CD14-positive monocyte (primary cell): ENCODE data around the gene DGCR6L. TPM values are rescaled to one million over a fixed set of nuclear protein-coding genes. Genes with fewer than 3 reads are reported as not detected.
"Not testable (repeated sequence)": the region's sequence is repeated elsewhere in the genome, so short reads cannot be mapped to it uniquely, and the experiment has no call there.

Experiments used
- DNase-seq, 3 donors: peaks; one replicate each; pipeline ENCODE4 v3.0.0-alpha.2; 2011 to 2022
- H2AFZ ChIP-seq: 2 replicates; pipeline ENCODE4 v1.6.0; 2012; ENCODE audit warnings: mild to moderate bottlenecking, low read depth, low read length, inconsistent platforms; ENCODE audit not compliant: insufficient read depth, poor library complexity, severe bottlenecking
- H3K27ac ChIP-seq, 2 donors: 1 replicate in 1 of 2; 2 replicates in 1 of 2; pipeline ENCODE4 v1.5.1; 2012 to 2013; ENCODE audit warnings: low read length in 2 of 2, control low read depth in 1 of 2, inconsistent platforms in 1 of 2, low read depth in 1 of 2, mild to moderate bottlenecking in 1 of 2
- H3K27me3 ChIP-seq, 2 donors: one replicate each; pipeline versions ENCODE4 v1.6.0 to v1.6.1; 2011 to 2013; ENCODE audit warnings: low read length in 2 of 2; ENCODE audit not compliant: control insufficient read depth in 2 of 2, insufficient read depth in 2 of 2
- H3K36me3 ChIP-seq, 2 donors: replicated peaks in 1 of 2; 1 replicate in 1 of 2; 2 replicates in 1 of 2; pipeline versions ENCODE4 v1.5.1 to v1.6.1; 2012 to 2013; ENCODE audit warnings: low read length in 2 of 2, control low read depth in 1 of 2, inconsistent platforms in 1 of 2, mild to moderate bottlenecking in 1 of 2; ENCODE audit not compliant: insufficient read depth in 2 of 2, control insufficient read depth in 1 of 2
- H3K4me1 ChIP-seq, 2 donors: 1 replicate in 1 of 2; 2 replicates in 1 of 2; pipeline versions ENCODE4 v1.5.1 to v1.6.1; 2012 to 2013; ENCODE audit warnings: low read length in 2 of 2, control low read depth in 1 of 2, inconsistent platforms in 1 of 2, mild to moderate bottlenecking in 1 of 2, moderate library complexity in 1 of 2; ENCODE audit not compliant: insufficient read depth in 2 of 2, control insufficient read depth in 1 of 2
- H3K4me2 ChIP-seq: replicated peaks from 2 replicates; pipeline ENCODE3; 2012; ENCODE audit warnings: low read length, moderate library complexity, mild to moderate bottlenecking; ENCODE audit not compliant: poor library complexity, severe bottlenecking; ENCODE audit errors: extremely low read depth
- H3K4me3 ChIP-seq, 3 experiments: fragments of 200-600 bp in 1 of 3; sonication (generic) in 1 of 3; replicated peaks in 1 of 3; 1 replicate in 2 of 3; 2 replicates in 1 of 3; pipeline ENCODE4 v1.5.1; 2011 to 2013; ENCODE audit warnings: low read length in 3 of 3, mild to moderate bottlenecking in 3 of 3, control low read depth in 2 of 3, low read depth in 2 of 3, inconsistent platforms in 1 of 3, moderate library complexity in 1 of 3
- H3K79me2 ChIP-seq: 2 replicates; pipeline ENCODE4 v1.6.0; 2012; ENCODE audit warnings: mild to moderate bottlenecking, control low read depth, inconsistent platforms, low read length, moderate library complexity; ENCODE audit not compliant: insufficient read depth
- H3K9ac ChIP-seq: 2 replicates; pipeline ENCODE4 v1.6.0; 2017; ENCODE audit warnings: low read length, mild to moderate bottlenecking; ENCODE audit not compliant: insufficient read depth, poor library complexity, severe bottlenecking
- H3K9me3 ChIP-seq, 2 donors: replicated peaks in 1 of 2; 1 replicate in 1 of 2; 2 replicates in 1 of 2; pipeline versions ENCODE4 v1.5.1 to v1.6.1; 2012 to 2013; ENCODE audit warnings: low read length in 2 of 2, control low read depth in 1 of 2; ENCODE audit not compliant: control insufficient read depth in 1 of 2, insufficient read depth in 1 of 2
- H4K20me1 ChIP-seq: 2 replicates; pipeline ENCODE4 v1.6.0; 2012; ENCODE audit warnings: mild to moderate bottlenecking, low read length, control low read depth, moderate library complexity; ENCODE audit not compliant: insufficient read depth
- H3K27ac Mint-ChIP-seq, 7 donors: one replicate each; pipeline ENCODE4 v1.8.0; 2020; ENCODE audit warnings: mild to moderate bottlenecking in 7 of 7, mixed read lengths in 7 of 7, moderate library complexity in 6 of 7, inconsistent platforms in 2 of 7
- H3K27me3 Mint-ChIP-seq, 3 donors: one replicate each; pipeline ENCODE4 v1.8.0; 2021 to 2022; ENCODE audit warnings: low read depth in 3 of 3, mild to moderate bottlenecking in 3 of 3, mixed read lengths in 3 of 3, moderate library complexity in 3 of 3, inconsistent platforms in 1 of 3
- H3K36me3 Mint-ChIP-seq, 2 donors: one replicate each; pipeline ENCODE4 v1.8.0; 2020; ENCODE audit warnings: mixed read lengths in 2 of 2, inconsistent platforms in 1 of 2, mild to moderate bottlenecking in 1 of 2
- H3K4me1 Mint-ChIP-seq: one replicate; pipeline ENCODE4 v1.8.0; 2020; ENCODE audit warnings: mild to moderate bottlenecking, mixed read lengths
- H3K4me3 Mint-ChIP-seq, 2 donors: one replicate each; pipeline ENCODE4 v1.8.0; 2020; ENCODE audit warnings: mild to moderate bottlenecking in 2 of 2, mixed read lengths in 2 of 2, moderate library complexity in 1 of 2
- H3K9me3 Mint-ChIP-seq, 7 donors: one replicate each; pipeline ENCODE4 v1.8.0; 2020 to 2022; ENCODE audit warnings: mixed read lengths in 7 of 7, mild to moderate bottlenecking in 6 of 7, moderate library complexity in 6 of 7, inconsistent platforms in 2 of 7
- WGBS: methylation state at CpG from one replicate; pipeline ENCODE4 v1.1.5; 2013; ENCODE audit warnings: missing lambda C conversion rate; ENCODE audit not compliant: insufficient coverage; 5-methylcytosine and 5-hydroxymethylcytosine counted together
- intact Hi-C, 2 donors: fragments of 100-400 bp; cut with micrococcal nuclease; formaldehyde crosslinking; loops; one replicate each; pipeline versions ENCODE4 v1.15.0 to v1.15.1; 2023
- polyA plus RNA-seq, 3 donors: library from polyadenylated mRNA; depleted of rRNA in 1 of 3; unstranded in 2 of 3; stranded (reverse) in 1 of 3; fragments of 300-500 nt in 2 of 3; fragments of >200 nt in 1 of 3; fragmentation: Illumina TruSeq in 2 of 3; gene quantifications; 1 replicate in 2 of 3; 2 replicates in 1 of 3; pipeline ENCODE4 v1.2.3, GENCODE V29; 2012 to 2021

Gene DGCR6L
- polyA plus RNA-seq, 3 donors = 33.0 to 62.8 (median 56.3) TPM

DNA sequence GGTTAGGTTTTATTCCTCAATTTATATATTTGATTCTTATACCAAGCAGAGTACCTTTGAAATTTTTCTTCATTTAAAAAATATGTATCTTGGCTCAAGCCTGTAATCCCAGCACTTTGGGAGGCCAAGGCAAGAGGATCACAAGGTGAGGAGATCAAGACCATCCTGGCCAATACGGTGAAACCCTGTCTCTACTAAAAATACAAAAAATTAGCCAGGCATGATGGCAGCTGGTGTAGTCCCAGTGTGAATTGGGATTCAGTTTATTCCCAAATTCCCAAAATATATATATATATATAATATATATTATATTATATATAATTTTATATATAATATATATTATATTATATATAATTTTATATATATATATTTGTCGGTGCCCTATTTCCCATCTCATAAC lies 18.4 kb upstream of the DGCR6L start:
- H4K20me1 ChIP-seq, H3K27ac ChIP-seq, H3K27me3 ChIP-seq, H3K4me3 Mint-ChIP-seq, H3K36me3 ChIP-seq, H2AFZ ChIP-seq, H3K36me3 Mint-ChIP-seq, H3K27me3 Mint-ChIP-seq, DNase-seq, H3K9me3 Mint-ChIP-seq, intact Hi-C loops, H3K9me3 ChIP-seq, H3K4me2 ChIP-seq, H3K4me3 ChIP-seq, H3K27ac Mint-ChIP-seq, H3K4me1 Mint-ChIP-seq, H3K79me2 ChIP-seq, H3K9ac ChIP-seq, H3K4me1 ChIP-seq: not testable (repeated sequence)
- no CpG with 5 or more reads among the region's 2 CpGs for WGBS

DNA sequence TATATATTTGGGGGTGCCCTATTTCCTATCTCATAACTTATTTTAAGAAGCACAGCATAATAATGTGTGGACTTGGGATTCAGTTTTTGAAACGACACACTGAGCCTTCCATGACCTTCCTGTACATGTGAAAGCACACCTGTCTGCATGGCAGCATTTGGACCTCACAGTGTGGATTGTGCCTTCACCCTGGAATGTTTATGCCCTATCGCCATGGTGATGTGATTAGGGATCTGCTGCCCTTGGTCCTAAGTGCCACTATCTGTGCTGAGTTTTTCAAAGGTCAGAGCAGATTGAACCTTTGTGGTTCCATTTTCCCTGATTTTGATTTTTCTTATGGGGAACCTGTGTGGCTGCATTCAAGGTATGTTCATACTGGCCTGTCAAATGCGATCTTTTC lies 17.9 kb upstream of the DGCR6L start:
- H3K27ac ChIP-seq, H3K36me3 Mint-ChIP-seq, H3K9me3 Mint-ChIP-seq, H4K20me1 ChIP-seq, H3K4me3 Mint-ChIP-seq, H3K27ac Mint-ChIP-seq, H3K36me3 ChIP-seq, H3K4me1 Mint-ChIP-seq, H3K4me1 ChIP-seq, DNase-seq, H3K27me3 Mint-ChIP-seq, H3K4me2 ChIP-seq, H3K4me3 ChIP-seq, H3K79me2 ChIP-seq, intact Hi-C loops, H3K27me3 ChIP-seq, H3K9ac ChIP-seq, H2AFZ ChIP-seq, H3K9me3 ChIP-seq: not testable (repeated sequence)
- 67% methylated on average over 2 of the region's 3 CpGs for WGBS

DNA sequence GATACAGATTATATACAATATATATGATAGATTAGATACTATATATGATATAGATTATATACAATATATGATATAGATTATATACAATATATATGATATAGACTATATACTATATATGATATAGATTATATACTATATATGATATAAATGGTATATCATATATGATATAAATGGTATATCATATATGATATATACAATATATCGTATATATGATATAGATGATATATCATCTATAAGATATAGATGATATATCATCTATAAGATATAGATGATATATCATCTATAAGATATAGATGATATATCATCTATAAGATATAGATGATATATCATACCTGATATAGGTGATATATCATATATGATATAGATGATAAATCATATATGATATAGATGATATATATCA lies 16.7 kb upstream of the DGCR6L start:
- H2AFZ ChIP-seq, H3K27me3 Mint-ChIP-seq, H3K4me1 Mint-ChIP-seq, H3K27ac ChIP-seq, H3K36me3 Mint-ChIP-seq, H3K79me2 ChIP-seq, H3K27ac Mint-ChIP-seq, H3K4me3 ChIP-seq, DNase-seq, H3K9me3 ChIP-seq, H3K9ac ChIP-seq, H4K20me1 ChIP-seq, H3K4me2 ChIP-seq, intact Hi-C loops, H3K4me3 Mint-ChIP-seq, H3K9me3 Mint-ChIP-seq, H3K36me3 ChIP-seq, H3K27me3 ChIP-seq, H3K4me1 ChIP-seq: not testable (repeated sequence)
- no CpG with 5 or more reads among the region's 1 CpG for WGBS

DNA sequence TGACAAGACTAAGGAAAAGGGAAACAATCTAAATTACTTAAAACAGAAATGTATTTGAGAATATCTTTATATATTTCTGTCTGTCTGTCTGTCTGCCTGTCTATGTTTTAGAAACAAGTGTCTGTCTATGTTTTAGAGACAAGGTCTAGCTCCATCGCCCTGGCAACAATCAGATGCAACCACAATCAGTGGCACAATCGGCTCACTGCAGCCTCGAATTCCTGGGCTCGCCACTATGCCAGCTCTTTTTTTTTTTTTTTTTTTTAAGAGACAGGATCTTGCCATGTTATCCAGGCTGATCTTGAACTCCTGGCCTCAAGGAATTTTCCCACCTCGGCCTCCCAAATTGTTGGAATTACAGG lies 8.7 kb upstream of the DGCR6L start:
- intact Hi-C loops, H3K79me2 ChIP-seq, H3K4me1 ChIP-seq, H3K36me3 ChIP-seq, H3K9me3 ChIP-seq, H4K20me1 ChIP-seq, DNase-seq, H3K27me3 ChIP-seq, H3K9ac ChIP-seq, H3K4me3 ChIP-seq, H2AFZ ChIP-seq, H3K27ac Mint-ChIP-seq, H3K4me2 ChIP-seq, H3K9me3 Mint-ChIP-seq, H3K4me1 Mint-ChIP-seq, H3K27ac ChIP-seq, H3K36me3 Mint-ChIP-seq: not testable (repeated sequence)
- Mint-ChIP-seq H3K27me3 (peaks cover 1 to 12% (median 6%) of the 10 kb centered on the region in 3 donors), H3K4me3 (peak overlapping the region; percentile 69 to 73)
- no CpG with 5 or more reads among the region's 5 CpGs for WGBS
